ENCODE data around the gene LTBR.

Gene LTBR

GRCh38 chr12:6361834-6362233 lies 22.1 kb upstream of the LTBR start:
- H3K36me3 ChIP-seq: no peaks in the 10 kb centered on the region
- H3K4me1 ChIP-seq: no peaks in the 10 kb centered on the region
- H3K27me3 ChIP-seq: no peaks in the 10 kb centered on the region
- H3K9me3 ChIP-seq: no peaks in the 10 kb centered on the region
- DNase-seq: no peak
- TF ChIP-seq CTCF (IDR thresholded peaks at IDR 0.05; ENCODE audit: low read depth, low read length): no peak
- no peak overlapping the region for H3K4me3 ChIP-seq (ENCODE audit: low read depth, low read length)

DNA sequence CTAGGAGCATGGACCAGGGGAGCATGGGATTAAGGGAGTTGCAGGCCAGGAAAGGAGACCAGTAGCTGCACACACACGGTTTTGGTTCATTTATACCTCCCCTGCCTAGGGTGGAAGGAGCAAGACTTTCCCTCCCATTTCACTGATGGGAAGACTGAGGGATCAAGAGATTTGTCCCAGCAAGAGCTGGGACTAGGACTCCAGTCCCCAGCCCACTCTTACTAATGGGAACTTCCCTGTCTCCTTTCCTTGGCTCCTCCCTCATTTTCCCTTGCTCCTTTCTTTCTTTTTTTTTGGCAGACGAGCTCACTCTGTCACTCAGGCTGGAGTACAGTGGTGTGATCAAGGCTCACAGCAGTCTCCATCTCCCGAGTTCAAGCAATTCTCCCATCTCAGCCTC lies 21.6 kb upstream of the LTBR start:
- no peaks in the 10 kb centered on the region for H3K9me3 ChIP-seq
- no peak for TF ChIP-seq CTCF (IDR thresholded peaks at IDR 0.05; ENCODE audit: low read depth, low read length)
- no peaks in the 10 kb centered on the region for H3K4me1 ChIP-seq
- no peaks in the 10 kb centered on the region for H3K27me3 ChIP-seq
- H3K4me3 ChIP-seq (ENCODE audit: low read depth, low read length): no peak overlapping the region
- no peak for DNase-seq
- no peaks in the 10 kb centered on the region for H3K36me3 ChIP-seq

GRCh38 chr12:6363010-6363329 lies 21.0 kb upstream of the LTBR start:
- Histone ChIP-seq H3K27me3 (no peaks in the 10 kb centered on the region), H3K9me3 (no peaks in the 10 kb centered on the region), H3K4me3 (ENCODE audit: low read depth, low read length) (peak overlapping the region; percentile 21), H3K4me1 (no peaks in the 10 kb centered on the region), H3K36me3 (no peaks in the 10 kb centered on the region)
- no peak for TF ChIP-seq CTCF (IDR thresholded peaks at IDR 0.05; ENCODE audit: low read depth, low read length)
- DNase-seq: no peak

DNA sequence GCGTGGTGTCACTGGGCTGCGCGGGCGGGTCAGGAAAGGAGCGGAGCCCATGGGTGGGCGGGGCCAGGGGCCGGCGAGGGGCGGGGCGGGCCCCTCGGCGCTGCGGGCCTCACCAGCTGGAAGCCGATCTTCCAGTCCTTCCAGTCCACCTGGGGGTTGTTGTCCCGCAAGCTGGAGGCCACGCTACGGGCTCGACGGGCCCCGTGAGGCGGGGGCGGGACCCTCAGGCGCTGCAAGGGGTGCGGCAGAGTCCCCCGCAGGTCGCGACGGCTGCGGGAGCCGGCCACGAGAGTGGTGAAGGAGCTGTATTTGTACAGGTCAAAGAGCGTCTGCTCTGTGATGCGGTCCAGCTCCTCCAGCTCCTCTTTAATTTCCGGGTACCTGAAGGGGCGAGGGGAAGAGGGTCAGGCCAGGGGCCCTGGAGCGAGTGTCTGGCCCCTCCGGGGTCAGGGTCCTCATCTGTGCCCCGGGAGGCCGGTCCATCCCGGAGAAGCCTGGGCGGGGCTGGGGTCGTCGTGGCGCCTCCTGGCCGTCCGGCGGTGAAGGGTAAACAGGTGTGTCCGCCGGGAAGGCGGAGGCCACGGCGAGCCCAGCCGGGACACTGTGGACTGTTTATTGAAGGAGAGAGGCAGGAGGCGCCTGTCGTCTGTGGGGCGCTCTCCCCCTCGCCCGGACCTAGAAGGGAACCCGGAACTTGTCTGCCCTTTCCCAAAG lies 20.5 kb upstream of the LTBR start:
- peak overlapping the region; percentile 21 for H3K4me3 ChIP-seq (ENCODE audit: low read depth, low read length)
- no peaks in the 10 kb centered on the region for H3K27me3 ChIP-seq
- TF ChIP-seq CTCF (IDR thresholded peaks at IDR 0.05; ENCODE audit: low read depth, low read length): no peak
- no peaks in the 10 kb centered on the region for H3K36me3 ChIP-seq
- H3K9me3 ChIP-seq: no peaks in the 10 kb centered on the region
- DNase-seq: peak; percentile 74
- H3K4me1 ChIP-seq: no peaks in the 10 kb centered on the region

GRCh38 chr12:6364044-6364374 lies 20.0 kb upstream of the LTBR start:
- no peaks in the 10 kb centered on the region for H3K36me3 ChIP-seq
- DNase-seq: no peak
- no peaks in the 10 kb centered on the region for H3K9me3 ChIP-seq
- H3K4me1 ChIP-seq: no peaks in the 10 kb centered on the region
- no peak for TF ChIP-seq CTCF (IDR thresholded peaks at IDR 0.05; ENCODE audit: low read depth, low read length)
- no peaks in the 10 kb centered on the region for H3K27me3 ChIP-seq
- no peak overlapping the region for H3K4me3 ChIP-seq (ENCODE audit: low read depth, low read length)

DNA sequence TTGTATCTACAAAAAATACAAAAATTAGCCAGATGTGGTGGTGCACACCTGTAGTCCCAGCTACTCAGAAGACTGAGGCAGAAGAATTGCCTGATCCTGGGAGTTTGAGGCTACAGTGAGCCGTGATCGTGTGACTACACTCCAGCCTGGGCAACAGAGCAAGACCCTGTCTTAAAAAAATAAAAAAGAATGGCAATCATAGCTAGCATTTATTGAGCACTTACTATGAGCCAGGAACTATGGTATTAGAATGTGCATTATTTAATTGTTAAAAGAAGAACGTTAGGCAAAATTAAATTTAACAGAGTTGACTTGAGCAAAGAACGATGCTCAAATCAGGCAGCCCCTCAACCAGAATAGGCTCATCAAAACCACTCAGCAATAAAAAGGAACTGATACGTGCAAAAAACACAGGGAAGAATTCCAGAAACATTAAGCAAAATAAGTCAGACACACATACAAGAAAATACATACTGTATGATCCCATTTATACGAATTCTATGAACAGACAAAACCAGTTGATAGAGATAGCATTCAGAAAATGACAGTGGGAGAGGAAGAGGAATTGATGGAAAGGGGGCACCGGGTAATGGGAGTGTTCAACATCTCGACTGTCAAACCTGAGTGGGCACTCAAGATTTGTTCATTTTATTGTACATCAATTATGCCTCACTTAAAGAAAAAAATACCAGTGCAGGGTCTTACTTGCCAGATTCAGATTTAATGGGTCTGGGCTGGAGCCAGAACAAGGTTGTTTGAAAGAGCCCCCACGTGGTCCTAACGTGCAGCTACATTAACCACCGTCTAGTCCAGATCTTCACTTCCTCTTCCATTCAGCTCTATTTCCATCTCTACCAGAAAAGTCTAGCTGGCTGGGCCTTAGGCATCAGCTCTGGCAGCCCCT lies 16.6 kb upstream of the LTBR start:
- H3K4me1 ChIP-seq: no peaks in the 10 kb centered on the region
- peak; percentile 45 for TF ChIP-seq CTCF (IDR thresholded peaks at IDR 0.05; ENCODE audit: low read depth, low read length)
- no peaks in the 10 kb centered on the region for H3K36me3 ChIP-seq
- no peak overlapping the region for H3K4me3 ChIP-seq (ENCODE audit: low read depth, low read length)
- H3K27me3 ChIP-seq: no peaks in the 10 kb centered on the region
- peak; percentile 39 for DNase-seq
- H3K9me3 ChIP-seq: no peaks in the 10 kb centered on the region

Data from BE2C (cell line).